HG02763 (cell line): ENCODE results near the gene PLA2G4B.

Experiments
- ATAC-seq: cut with Tn5 transposase; IDR thresholded peaks from one replicate; pipeline ENCODE4 v1.9.1; 2021; ENCODE audit warnings: mild to moderate bottlenecking, moderate library complexity; ENCODE audit not compliant: unreplicated experiment

Gene PLA2G4B

DNA sequence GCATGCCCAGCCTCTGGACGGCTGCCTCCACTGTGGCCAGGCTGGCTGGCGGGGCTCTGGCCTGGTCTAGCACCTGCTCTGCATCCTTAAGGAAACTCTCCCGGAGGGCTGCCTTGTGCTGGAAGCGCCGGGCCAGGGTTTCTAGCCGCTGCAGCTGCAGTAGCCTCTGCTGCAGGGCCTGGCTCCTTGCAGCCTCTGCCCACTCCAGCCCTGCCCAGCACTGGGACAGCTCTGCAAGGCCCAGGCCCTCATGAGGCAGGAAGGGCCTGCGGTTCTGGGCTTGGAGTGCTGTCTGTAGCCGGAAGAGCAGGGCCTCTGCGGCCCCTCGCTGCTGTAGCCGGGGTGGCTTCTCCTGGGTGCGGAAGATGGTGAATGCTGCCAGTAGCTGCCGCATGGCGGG, 47.2 kb downstream of the PLA2G4B start:
- ATAC-seq = no peak

DNA sequence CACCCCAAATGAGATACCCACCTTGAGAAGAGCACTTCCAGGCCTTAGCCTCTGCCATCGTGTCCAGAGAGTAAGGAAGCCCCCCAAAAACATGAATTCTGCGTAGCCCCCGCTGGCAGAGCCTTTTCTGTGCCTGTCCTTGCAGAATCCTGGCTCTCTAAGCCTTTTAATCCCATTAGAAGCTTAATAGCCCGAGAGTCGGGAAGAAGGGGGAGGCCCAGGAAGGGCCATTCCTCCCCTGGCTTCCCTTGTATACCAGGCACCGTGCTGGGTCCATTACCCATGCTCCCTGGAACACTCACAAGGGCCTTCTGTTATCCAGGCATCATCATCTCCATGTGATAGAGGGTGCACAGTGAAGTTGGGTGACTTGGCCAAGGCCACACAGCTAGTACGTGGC, 48.1 kb downstream of the PLA2G4B start:
- no peak for ATAC-seq

GRCh38 chr15:41887161-41887560, 48.5 kb downstream of the PLA2G4B start:
- ATAC-seq = no peak

DNA sequence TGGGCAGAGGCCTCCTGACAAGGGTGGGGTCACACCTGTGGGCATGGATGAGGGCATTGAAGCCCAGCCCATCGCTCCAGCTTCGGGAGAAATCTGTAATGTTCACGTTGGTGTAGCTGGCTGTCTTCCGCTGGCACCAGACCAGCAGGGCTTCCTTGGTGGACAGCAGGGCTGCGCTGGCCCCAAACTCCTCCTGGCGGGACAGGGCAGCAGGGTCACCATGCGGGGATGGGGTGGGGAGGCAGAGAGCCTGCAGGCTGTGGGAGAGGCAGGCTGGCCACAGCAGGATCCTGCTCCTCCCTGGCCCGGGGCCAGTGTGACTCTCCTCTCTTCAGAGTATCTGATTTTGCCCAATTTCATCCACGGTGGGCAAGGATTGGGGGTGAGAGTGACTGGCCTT, 49.2 kb downstream of the PLA2G4B start:
- ATAC-seq = no peak

- ATAC-seq = no peak
These were observed 50.1 kb downstream of the PLA2G4B start for GRCh38 chr15:41888662-41889253.

DNA sequence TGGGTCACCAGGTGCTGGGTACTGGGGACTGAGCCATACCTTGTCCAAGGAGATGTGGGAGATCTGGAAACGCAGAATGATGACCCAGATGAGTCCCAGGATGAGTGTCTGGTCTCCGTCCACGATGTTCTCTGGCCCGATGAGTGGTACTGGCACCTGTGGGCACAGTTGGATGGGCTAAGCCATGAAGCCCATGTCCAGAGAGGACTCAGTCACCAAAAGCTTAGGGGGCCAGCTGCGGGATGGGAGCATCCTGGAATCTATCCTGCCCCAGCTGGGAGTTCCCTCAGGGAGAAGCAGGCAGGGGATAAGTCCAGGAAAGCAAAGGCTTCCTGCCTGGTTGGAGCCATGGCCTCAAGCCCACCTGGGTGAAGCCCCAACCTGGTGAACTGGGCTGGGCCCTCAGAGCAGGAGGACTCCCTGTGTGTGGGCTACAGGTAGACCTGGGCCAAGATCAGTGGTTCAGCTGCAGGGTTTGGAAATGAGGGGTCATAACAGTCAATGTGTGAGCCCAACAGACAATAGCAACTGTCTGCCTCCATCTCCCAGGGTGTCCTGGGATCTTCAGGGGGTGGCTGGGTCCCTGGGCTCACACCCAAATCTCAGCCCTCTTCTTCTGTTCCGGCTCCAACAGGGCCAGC, 51.5 kb downstream of the PLA2G4B start:
- no peak for ATAC-seq

DNA sequence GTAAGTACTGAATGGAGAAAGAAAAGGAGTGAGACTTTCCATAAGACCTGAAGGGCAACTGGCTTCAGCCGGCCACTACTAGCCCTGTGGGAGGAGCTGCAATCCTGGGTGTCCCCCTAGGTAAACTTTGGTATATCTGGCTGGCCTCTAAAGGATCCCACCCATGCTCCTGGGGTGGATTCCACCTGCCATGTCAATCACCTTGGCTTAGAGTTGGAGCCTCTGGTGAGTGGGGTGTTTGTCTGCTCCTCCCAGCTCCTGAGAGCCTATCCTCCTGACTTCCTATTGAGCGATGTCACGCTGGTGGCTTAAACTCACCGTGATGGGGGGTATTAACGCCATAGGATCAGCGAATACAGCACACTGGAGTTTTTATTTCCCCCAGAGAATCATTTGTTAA, 52.6 kb downstream of the PLA2G4B start:
- no peak for ATAC-seq

GRCh38 chr15:41891946-41892345, 53.3 kb downstream of the PLA2G4B start:
- no peak for ATAC-seq

GRCh38 chr15:41892621-41893421, 54.2 kb downstream of the PLA2G4B start:
- ATAC-seq = no peak

GRCh38 chr15:41893422-41894250, 55.0 kb downstream of the PLA2G4B start, which contains the start of gene SPTBN5:
TSS of gene SPTBN5 (minus strand) at chr15:41894053. CDS start at chr15:41893497, 556 bp downstream.
- no peak for ATAC-seq

DNA sequence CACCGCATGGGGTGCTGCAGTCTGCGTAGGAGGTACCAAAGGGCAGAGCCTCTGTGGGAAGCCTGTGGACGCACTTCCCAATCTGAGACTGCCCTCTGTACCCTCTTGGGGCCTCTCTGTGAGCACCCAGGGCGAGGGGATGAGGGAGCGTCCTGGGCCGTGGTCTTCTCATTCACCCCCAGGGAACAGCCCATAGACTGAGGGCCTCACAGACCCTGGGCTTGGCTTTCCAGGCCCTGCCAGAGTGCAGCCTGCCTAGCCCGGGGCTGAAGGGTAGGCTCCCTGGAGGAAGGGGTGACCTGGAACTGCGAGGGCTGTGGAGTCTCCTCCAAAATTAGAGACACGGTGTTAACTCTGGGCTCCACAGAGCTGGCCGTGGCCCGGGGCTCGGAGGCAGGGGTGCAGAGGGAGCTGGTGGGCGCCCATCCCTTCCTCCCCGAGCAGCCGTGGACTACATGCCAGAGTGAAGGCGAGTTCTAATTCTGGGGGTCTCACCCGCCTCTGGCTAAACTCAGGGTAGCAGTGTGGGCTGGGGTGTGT, 55.7 kb downstream of the PLA2G4B start:
- ATAC-seq = no peak

DNA sequence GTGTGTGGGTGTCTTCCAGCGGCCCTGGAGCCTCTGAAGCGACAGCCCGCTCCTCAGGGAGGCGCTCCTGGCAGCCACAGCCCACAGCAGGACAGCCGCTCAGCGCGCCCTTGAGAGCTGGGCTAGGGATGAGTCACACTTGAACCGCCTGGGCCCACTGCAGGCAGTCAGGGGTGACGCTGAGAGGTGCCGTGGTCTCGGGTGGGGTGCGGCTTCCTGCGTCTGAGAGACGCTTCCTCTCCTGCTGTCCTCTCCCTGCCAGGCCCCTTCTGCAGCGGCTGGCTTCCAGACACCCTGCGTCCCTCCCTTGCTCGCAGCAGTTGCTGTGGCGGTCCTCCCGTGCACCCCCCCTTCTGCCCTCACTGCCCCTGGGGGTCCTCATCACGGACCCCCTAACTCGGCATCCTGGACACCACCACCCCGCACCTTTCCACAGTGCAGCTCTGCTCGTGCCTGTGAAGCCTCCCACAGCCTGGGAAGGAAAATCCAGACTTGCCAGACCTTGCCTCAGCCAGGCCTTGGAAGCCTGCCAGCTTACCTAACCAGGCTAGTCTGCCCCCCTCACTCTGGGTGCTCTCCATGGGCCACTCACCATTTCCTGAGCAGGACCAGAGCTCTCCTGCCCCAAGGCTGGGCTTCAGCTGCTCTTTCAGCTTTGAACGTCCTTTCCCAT, 56.3 kb downstream of the PLA2G4B start:
- ATAC-seq = peak; percentile 85

- no peak for ATAC-seq
These were observed 56.8 kb downstream of the PLA2G4B start for GRCh38 chr15:41895491-41895890.

DNA sequence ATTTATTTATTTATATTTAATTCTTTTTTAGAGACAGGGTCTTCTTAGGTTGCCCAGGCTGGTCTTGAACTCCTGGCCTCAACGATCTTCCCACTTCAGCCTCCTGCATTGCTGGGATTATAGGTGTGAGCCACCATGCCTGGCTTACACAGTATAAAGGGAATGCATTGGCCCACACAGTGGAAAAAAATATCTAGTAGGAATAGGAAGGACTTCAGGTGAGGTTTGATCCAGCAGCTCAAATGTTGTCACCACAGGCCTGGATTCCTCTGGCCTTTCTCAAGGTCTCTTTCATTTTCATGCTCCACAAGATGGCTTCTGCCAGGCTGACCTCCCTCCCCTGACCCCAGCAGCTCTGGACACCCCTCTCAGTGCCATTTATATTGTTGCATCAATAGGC, 57.3 kb downstream of the PLA2G4B start:
- no peak for ATAC-seq

DNA sequence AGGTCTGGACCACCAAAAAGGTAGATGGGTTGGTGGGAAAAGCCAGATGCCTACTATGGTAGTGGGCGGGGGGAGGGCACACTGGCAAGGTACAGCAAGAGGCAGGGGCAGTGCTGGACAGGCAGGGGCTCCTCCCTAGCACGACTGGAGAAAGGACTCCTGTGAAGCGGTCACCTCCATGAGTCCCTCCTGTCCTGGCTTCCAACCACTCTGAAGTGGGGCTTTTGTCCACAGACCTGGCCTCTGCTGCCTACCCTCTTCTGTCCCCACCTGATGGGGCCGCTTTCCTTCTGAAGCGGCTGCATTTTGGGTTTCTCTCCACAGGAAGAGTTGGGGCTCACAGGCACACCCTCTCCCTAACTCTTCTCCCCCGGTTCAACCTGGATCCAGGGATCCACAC, 57.9 kb downstream of the PLA2G4B start:
- ATAC-seq = no peak

DNA sequence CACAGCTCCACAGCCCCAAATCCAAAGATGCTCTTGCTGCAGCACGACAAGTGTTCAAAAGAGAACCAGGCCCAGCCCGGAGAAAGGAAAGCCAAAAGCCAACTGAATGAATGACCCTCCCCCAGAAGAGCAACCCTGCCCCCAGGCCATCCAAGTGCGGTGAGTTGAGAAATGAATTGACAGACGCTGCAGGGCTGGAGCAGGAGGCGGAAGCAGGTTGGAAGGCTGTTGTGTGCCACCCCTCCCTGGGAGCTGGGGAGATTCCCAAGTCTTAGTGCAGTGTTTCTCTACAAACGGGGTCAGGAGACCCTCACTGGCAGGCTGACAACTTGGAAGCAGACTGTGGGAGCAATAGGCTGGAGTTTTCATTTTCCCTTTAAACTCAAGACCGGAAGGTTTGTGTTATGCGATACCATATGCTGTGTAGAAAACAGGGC, 58.7 kb downstream of the PLA2G4B start:
- no peak for ATAC-seq
